ENCODE results near the gene B4GALT2.

B4GALT2 gene

DNA sequence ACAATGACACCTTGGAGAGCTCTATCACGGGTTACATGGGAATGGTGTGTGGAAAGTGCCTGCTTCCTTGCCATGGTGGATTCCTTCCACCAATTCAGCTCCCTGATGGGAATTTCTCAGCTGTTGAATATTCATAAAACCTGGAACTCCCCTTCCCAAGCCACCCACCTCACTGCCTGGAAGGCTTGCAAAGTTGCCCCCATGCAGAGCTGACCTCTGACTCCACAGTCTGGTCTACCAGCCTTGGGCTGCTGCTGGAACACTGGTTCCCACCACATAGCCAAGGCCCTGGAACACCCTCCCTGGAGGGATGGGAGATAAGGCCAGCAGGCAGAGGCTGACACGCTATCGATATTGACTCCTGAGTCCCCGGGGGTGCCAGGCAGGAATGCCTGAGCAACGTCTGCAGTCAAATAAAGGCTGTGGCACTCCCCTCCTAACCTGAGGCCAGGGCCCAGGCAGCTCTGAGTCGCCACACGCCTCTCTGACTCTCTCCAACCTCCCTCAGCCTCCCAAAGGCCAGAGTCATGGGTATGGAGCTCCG, 21.2 kb downstream of the B4GALT2 start:
- H3K27ac ChIP-seq, result no peak overlapping the region
- TF ChIP-seq, protein P1, sequence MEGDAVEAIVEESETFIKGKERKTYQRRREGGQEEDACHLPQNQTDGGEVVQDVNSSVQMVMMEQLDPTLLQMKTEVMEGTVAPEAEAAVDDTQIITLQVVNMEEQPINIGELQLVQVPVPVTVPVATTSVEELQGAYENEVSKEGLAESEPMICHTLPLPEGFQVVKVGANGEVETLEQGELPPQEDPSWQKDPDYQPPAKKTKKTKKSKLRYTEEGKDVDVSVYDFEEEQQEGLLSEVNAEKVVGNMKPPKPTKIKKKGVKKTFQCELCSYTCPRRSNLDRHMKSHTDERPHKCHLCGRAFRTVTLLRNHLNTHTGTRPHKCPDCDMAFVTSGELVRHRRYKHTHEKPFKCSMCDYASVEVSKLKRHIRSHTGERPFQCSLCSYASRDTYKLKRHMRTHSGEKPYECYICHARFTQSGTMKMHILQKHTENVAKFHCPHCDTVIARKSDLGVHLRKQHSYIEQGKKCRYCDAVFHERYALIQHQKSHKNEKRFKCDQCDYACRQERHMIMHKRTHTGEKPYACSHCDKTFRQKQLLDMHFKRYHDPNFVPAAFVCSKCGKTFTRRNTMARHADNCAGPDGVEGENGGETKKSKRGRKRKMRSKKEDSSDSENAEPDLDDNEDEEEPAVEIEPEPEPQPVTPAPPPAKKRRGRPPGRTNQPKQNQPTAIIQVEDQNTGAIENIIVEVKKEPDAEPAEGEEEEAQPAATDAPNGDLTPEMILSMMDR (conservative IDR thresholded peaks at IDR 0.05), result no peak
- no peak for TF ChIP-seq ZFX (IDR thresholded peaks at IDR 0.05)

DNA sequence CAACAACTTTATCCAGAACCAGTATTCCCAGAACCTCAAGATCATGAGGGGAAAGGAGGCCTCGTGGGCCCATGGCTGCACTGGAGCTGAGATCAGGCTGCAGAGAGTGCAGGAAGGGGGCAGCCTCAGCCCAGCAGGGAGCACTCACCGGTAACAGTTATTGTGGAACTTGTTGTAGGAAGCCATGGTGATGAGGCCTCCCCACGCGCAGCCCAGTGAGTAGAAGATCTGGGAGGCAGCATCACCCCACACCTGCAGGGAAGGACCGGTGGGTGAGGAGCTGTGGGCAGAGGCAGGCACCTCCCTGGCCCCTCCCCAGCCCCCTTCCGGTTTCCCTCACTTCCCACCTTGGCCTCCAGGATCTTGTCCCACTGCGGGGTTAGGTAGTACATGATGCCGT, 23.2 kb downstream of the B4GALT2 start:
- TF ChIP-seq ZFX (IDR thresholded peaks at IDR 0.05), result no peak
- TF ChIP-seq, protein P1 (conservative IDR thresholded peaks at IDR 0.05), result no peak
- no peak overlapping the region for H3K27ac ChIP-seq

DNA sequence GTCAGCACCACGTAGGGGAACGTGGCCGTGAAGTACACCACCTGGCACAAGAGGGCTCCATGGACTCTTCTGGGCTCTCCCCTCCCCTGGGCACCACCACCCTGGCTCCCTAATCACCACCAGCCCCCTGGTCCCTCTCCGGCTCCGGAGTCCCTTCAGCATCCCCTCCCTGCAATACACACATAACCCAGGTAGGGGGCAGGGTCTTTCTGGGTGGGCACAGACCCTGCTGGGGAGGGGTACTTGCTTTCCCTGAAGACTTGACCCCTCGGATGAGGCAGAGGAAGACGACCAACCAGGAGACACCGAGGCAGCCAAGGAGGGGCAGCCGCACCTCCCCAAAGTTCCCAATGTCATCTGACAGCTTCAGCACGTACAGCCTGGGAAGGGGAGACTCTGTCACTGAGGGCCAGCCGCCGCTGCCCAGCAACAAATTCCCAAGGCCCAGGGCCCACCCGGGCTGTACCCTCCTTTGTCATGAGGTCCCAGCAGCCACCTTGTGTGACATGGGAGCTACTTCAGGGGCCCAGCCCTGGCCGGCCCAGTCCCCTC, 23.7 kb downstream of the B4GALT2 start:
- H3K27ac ChIP-seq, result no peak overlapping the region
- TF ChIP-seq ZFX (IDR thresholded peaks at IDR 0.05), result no peak
- TF ChIP-seq, protein P1 (conservative IDR thresholded peaks at IDR 0.05), result no peak; the same call in 1 of the 2 replicates

DNA sequence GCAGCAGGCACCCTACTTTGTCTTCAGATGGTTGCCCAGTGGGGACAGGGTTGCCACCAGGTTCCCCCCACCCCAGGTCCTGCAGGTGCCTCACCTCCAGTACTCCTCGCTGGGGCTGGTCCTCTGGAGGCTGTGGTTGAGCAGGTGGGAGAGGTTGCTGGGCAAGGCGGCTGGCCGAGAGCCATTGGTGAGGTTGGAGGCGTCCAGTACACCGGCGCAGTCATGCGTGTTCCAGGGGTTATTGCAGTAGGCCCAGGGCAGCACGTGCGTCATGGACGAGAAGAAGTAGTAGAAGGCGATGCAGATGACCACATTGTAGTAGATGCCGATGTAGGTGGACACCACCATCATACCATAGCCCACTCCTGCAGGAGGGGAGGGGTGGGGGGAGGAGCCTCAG, 29.2 kb downstream of the B4GALT2 start:
- TF ChIP-seq, protein P1 (conservative IDR thresholded peaks at IDR 0.05), result no peak
- TF ChIP-seq ZFX (IDR thresholded peaks at IDR 0.05), result no peak
- H3K27ac ChIP-seq, result no peak overlapping the region

DNA sequence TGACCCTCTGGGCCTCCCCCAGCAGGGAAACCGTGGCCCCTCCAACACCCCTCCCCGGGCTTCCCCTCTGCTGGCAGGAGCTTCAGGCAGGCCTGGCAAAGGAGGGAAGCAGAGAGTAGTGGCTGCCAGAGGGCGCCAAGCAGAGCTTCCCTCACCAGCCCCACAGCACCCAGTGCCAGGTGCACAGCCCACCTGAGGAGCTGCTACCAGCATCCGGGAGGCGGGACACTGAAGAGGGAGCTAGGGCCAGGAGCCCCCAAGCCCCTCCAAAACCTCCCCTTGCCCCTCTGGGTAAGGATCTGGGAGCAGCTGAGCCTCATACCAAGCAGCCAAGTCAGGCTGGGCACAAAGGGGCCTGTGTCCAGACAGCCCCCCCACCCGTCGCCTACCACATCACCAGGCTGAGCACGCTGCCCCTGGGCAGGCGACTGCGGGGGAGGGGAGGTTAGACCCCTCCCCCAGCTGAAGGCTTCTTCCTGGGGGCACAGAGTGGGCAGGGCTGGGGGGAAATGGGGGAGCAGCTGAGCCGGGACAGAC, 32.0 kb downstream of the B4GALT2 start:
- no peak for TF ChIP-seq ZFX (IDR thresholded peaks at IDR 0.05)
- TF ChIP-seq, protein P1 (conservative IDR thresholded peaks at IDR 0.05), result no peak
- no peak overlapping the region for H3K27ac ChIP-seq

DNA sequence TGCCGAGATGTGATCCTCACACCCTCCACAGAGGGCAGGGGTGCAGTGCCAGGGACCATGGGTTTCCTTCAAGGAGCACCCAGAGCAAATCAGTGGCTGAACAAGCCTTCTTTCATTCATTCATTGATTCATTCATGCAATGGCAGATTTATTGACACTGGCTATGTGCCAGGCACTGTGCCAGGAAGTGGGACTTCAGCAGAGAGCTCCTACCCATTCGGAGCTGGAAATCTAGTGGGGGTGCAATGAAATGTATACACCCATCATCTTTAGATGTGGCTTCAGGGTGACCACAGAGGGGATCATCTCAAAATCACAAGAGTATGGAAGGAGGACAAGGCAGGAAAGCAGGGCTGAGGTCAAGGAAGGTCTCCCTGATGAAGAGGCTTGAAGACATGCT, 33.4 kb downstream of the B4GALT2 start:
- no peak overlapping the region for H3K27ac ChIP-seq
- TF ChIP-seq, protein P1 (conservative IDR thresholded peaks at IDR 0.05), result no peak

DNA sequence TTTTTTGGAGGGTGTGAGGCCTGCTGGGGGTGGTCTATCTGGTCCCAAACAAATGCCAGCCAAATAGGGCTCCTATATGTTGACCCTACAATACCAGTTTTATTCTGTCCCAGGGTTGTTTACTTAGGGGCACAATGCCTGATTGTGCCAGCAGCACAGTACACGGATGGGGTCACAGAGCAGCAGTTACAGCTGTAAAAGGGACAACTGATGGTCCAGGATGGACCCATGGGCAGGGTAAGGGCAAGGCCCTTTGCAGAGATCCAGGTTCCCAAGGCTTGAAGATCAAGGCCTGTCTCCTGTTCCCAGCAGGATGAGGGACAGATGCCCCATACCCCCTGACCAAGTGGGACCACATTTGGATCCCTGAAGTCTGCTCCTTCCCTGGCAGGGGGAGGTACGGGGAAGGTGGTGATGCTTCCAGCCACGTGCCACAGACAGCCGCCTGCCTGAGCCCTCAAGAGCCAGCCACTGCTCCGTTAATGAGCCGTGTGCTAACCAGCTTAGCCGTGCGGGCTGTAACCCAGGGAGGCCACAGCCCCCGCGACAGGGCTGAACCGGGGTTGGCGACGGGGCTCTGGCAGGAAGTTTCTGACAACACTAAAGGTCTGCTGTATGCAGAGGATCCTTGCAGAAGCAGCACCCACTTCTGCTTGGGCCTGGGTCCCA, 34.1 kb downstream of the B4GALT2 start:
- no peak overlapping the region for H3K27ac ChIP-seq
- TF ChIP-seq ZFX (IDR thresholded peaks at IDR 0.05), result no peak
- TF ChIP-seq, protein P1 (conservative IDR thresholded peaks at IDR 0.05), result no peak

Measured in C4-2B (cell line).